SJCRH30 (cell line): ENCODE measurements around the gene TIAM1. TPM values are rescaled to one million over a fixed set of nuclear protein-coding genes. Genes with fewer than 3 reads are reported as not detected.

ENCODE experiments used
- DNase-seq, 2 experiments: peaks; one replicate each; pipeline ENCODE4 v3.0.0-alpha.2; 2015 to 2020
- H3K27ac ChIP-seq: fragments of 250-450 bp; sonication (Bioruptor Pico); 2 replicates; pipeline ENCODE4 v1.5.1; 2020; ENCODE audit warnings: mild to moderate bottlenecking, moderate library complexity
- H3K27me3 ChIP-seq: fragments of 250-450 bp; sonication (Bioruptor Pico); 2 replicates; pipeline ENCODE4 v1.5.1; 2020; ENCODE audit warnings: mild to moderate bottlenecking, moderate library complexity
- H3K36me3 ChIP-seq: fragments of 250-450 bp; sonication (Bioruptor Pico); 2 replicates; pipeline ENCODE4 v1.5.1; 2020; ENCODE audit warnings: mild to moderate bottlenecking, moderate library complexity
- H3K4me1 ChIP-seq: fragments of 250-450 bp; sonication (Bioruptor Pico); 2 replicates; pipeline ENCODE4 v1.5.1; 2020; ENCODE audit warnings: mild to moderate bottlenecking, moderate library complexity
- H3K4me3 ChIP-seq: fragments of 250-450 bp; sonication (Bioruptor Pico); 2 replicates; pipeline ENCODE4 v1.5.1; 2020; ENCODE audit warnings: mild to moderate bottlenecking, moderate library complexity
- H3K9me3 ChIP-seq: fragments of 250-450 bp; sonication (Bioruptor Pico); replicated peaks from 2 replicates; pipeline ENCODE4 v1.5.1; 2020; ENCODE audit warnings: mild to moderate bottlenecking, moderate library complexity
- total RNA-seq: library from RNA; depleted of rRNA; stranded (reverse); fragments of >200 nt; shearing (Covaris generic); gene quantifications from 2 replicates; pipeline ENCODE4 v1.2.3, GENCODE V29; 2014

TIAM1 gene
- total RNA-seq, 1 experiment from 2014 or later: 9.5 TPM

- Histone ChIP-seq H3K4me3 (no peak overlapping the region), H3K4me1 (no peaks in the 10 kb centered on the region), H3K9me3 (no peaks in the 10 kb centered on the region), H3K27ac (no peak overlapping the region), H3K27me3 (peaks cover 3% of the 10 kb centered on the region; the same call in 1 of the 2 replicates), H3K36me3 (no peaks in the 10 kb centered on the region)
- DNase-seq: no peak
Observed at GRCh38 chr21:31367801-31368200, 23.7 kb upstream of the TIAM1 start.

GRCh38 chr21:31366825-31367224 lies 22.8 kb upstream of the TIAM1 start:
- no peak overlapping the region for H3K27ac ChIP-seq
- H3K4me1 ChIP-seq: no peaks in the 10 kb centered on the region
- DNase-seq: no peak
- H3K4me3 ChIP-seq: no peak overlapping the region
- no peaks in the 10 kb centered on the region for H3K9me3 ChIP-seq
- H3K36me3 ChIP-seq: no peaks in the 10 kb centered on the region
- H3K27me3 ChIP-seq: peaks cover 3% of the 10 kb centered on the region; the same call in 1 of the 2 replicates

DNA sequence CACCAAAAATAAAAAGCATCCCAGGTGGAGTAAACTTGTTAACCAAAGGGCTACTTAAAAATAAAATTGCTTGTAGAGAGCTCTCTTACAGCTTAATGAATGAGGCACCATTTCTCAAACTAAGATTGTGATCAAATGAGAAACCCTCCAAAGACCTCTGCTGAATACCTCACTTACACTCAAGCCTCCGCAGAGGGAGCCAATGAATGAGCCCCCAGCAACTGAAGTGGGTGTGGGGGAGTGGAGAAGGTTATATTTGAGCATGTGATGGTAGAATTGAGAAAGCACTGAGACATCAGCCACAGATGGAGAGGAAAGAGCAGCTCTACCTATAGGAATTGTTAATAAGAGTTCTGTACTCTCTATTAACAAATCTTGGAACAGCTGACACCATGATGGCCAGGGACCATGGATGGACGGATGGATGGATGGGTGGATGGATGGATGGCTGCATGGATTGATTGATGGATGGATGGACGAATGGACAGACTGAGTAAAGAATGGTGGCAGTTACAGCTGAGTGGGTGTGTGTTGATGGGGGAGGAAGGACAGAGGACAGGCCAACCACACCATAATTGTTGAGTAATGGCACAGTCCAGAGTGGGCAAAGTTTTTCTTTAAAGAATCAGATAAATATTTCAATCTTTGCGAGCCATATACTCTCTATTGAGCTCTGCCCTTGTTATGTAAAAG lies 20.3 kb upstream of the TIAM1 start:
- peaks cover 3% of the 10 kb centered on the region; the same call in 1 of the 2 replicates for H3K27me3 ChIP-seq
- H3K36me3 ChIP-seq: no peaks in the 10 kb centered on the region
- no peak overlapping the region for H3K27ac ChIP-seq
- no peak for DNase-seq
- no peaks in the 10 kb centered on the region for H3K4me1 ChIP-seq
- H3K9me3 ChIP-seq: no peaks in the 10 kb centered on the region
- H3K4me3 ChIP-seq: no peak overlapping the region

GRCh38 chr21:31363720-31364119 lies 19.7 kb upstream of the TIAM1 start:
- H3K4me1 ChIP-seq: no peaks in the 10 kb centered on the region
- no peak overlapping the region for H3K4me3 ChIP-seq
- H3K36me3 ChIP-seq: no peaks in the 10 kb centered on the region
- no peak for DNase-seq
- no peaks in the 10 kb centered on the region for H3K9me3 ChIP-seq
- no peak overlapping the region for H3K27ac ChIP-seq
- peaks cover 3% of the 10 kb centered on the region; the same call in 1 of the 2 replicates for H3K27me3 ChIP-seq

GRCh38 chr21:31360717-31361116 lies 16.7 kb upstream of the TIAM1 start:
- no peaks in the 10 kb centered on the region for H3K4me1 ChIP-seq
- no peak overlapping the region for H3K4me3 ChIP-seq
- H3K27me3 ChIP-seq: no peaks in the 10 kb centered on the region
- no peaks in the 10 kb centered on the region for H3K36me3 ChIP-seq
- no peaks in the 10 kb centered on the region for H3K9me3 ChIP-seq
- H3K27ac ChIP-seq: no peak overlapping the region
- DNase-seq: no peak

DNA sequence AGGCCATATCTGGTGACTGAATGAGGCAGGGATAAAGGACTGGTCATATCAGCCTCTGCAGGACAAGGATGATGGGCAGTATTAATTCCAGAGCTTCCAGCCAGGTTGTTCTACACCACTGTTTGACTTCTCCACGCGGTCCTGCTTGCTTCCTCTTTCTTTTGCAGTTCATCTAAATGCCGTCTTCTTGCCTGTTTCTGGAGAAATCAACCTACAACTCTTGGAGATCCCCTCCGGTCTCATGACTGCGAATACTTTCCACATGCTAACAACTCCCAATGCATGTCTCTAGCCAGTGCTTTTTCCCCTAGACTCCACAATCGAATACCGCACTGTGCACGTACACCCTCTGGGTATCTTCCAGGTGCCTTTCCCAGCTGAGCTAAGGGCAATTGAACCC lies 14.1 kb upstream of the TIAM1 start:
- no peaks in the 10 kb centered on the region for H3K36me3 ChIP-seq
- no peak overlapping the region for H3K27ac ChIP-seq
- no peak for DNase-seq
- no peak overlapping the region for H3K4me3 ChIP-seq
- no peaks in the 10 kb centered on the region for H3K4me1 ChIP-seq
- 0 out of 2 replicates have a peak, but pooled peaks cover 3% of the 10 kb centered on the region for H3K27me3 ChIP-seq
- H3K9me3 ChIP-seq: no peaks in the 10 kb centered on the region

DNA sequence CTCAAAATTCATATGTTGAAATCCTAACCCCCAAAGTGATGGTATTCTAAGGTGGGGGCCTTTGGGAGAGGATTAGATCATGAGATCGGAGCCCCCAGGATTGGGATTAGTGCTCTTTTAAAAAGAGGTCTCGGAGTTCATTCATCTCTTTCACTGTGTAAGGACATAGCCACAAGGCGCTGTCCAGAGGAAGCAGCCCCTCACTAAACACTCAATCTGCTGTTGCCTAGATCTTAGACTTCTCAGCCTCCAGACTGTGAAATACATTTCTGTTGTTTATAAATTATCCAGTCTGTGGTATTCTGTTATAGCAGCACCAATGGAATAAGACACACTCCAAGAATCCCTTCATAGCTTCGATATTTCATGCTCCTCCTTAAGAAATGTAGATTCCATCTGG lies 12.4 kb upstream of the TIAM1 start:
- H3K4me3 ChIP-seq: no peak overlapping the region
- H3K27ac ChIP-seq: no peak overlapping the region
- no peaks in the 10 kb centered on the region for H3K9me3 ChIP-seq
- no peaks in the 10 kb centered on the region for H3K4me1 ChIP-seq
- no peak for DNase-seq
- H3K36me3 ChIP-seq: no peaks in the 10 kb centered on the region
- 0 out of 2 replicates have a peak, but pooled peaks cover 3% of the 10 kb centered on the region for H3K27me3 ChIP-seq

GRCh38 chr21:31354604-31355443 lies 10.8 kb upstream of the TIAM1 start:
- DNase-seq: no peak
- no peak overlapping the region for H3K4me3 ChIP-seq
- no peaks in the 10 kb centered on the region for H3K36me3 ChIP-seq
- no peaks in the 10 kb centered on the region for H3K9me3 ChIP-seq
- H3K4me1 ChIP-seq: no peaks in the 10 kb centered on the region
- 0 out of 2 replicates have a peak, but pooled peaks cover 3% of the 10 kb centered on the region for H3K27me3 ChIP-seq
- no peak overlapping the region for H3K27ac ChIP-seq

GRCh38 chr21:31354122-31354521 lies 10.1 kb upstream of the TIAM1 start:
- no peak for DNase-seq
- no peak overlapping the region for H3K27ac ChIP-seq
- 0 out of 2 replicates have a peak, but pooled peaks cover 3% of the 10 kb centered on the region for H3K27me3 ChIP-seq
- no peaks in the 10 kb centered on the region for H3K36me3 ChIP-seq
- H3K4me1 ChIP-seq: no peaks in the 10 kb centered on the region
- H3K4me3 ChIP-seq: no peak overlapping the region
- H3K9me3 ChIP-seq: no peaks in the 10 kb centered on the region

DNA sequence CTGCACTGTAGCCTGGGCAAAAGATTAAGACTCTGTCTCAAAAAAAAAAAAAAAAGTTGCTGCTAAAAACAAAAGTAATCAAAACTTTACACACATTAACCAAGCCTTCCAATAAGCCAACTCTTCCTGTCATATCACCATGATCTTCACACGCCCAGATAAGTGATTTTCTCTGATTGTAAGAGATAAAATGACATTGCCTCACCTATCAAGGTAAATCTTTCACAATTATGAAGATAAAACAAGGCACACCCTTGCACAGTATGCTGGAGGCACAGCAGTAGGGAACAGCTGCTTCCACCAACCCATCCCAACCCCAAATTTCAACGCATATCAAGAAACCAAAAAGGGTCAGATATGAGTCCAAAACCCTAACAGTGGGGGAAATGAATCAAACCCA lies 8.8 kb upstream of the TIAM1 start:
- no peaks in the 10 kb centered on the region for H3K36me3 ChIP-seq
- no peak overlapping the region for H3K4me3 ChIP-seq
- no peak for DNase-seq
- no peak overlapping the region for H3K27ac ChIP-seq
- no peaks in the 10 kb centered on the region for H3K9me3 ChIP-seq
- 0 out of 2 replicates have a peak, but pooled peaks cover 3% of the 10 kb centered on the region for H3K27me3 ChIP-seq
- no peaks in the 10 kb centered on the region for H3K4me1 ChIP-seq

DNA sequence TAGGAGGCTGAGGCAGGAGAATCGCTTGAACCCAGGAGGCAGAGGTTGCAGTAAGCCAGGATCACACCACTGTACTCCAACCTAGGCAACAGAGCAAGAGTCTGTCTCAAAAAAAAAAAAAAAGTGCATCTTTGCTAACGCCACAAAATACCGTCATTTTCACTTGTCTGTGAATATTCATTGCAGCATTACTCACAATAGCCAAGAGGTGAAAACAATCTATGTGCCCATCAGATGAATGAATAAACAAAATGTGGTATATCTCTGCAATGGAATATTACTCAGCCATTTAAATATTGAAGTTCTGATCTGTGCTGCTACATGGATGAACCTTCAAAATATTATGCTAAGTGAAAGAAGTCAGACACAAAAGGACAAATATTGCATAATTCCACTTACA lies 7.9 kb upstream of the TIAM1 start:
- Histone ChIP-seq H3K27ac (no peak overlapping the region), H3K4me1 (no peaks in the 10 kb centered on the region), H3K36me3 (no peaks in the 10 kb centered on the region), H3K4me3 (no peak overlapping the region), H3K27me3 (0 out of 2 replicates have a peak, but pooled peaks cover 3% of the 10 kb centered on the region), H3K9me3 (no peaks in the 10 kb centered on the region)
- DNase-seq: no peak

GRCh38 chr21:31351438-31351837 lies 7.4 kb upstream of the TIAM1 start:
- peak; percentile 33 to 44 for DNase-seq
- no peak overlapping the region for H3K27ac ChIP-seq

GRCh38 chr21:31349208-31349607 lies 5.1 kb upstream of the TIAM1 start:
- H3K4me1 ChIP-seq: no peaks in the 10 kb centered on the region
- H3K4me3 ChIP-seq: no peak overlapping the region
- H3K36me3 ChIP-seq: no peaks in the 10 kb centered on the region
- H3K27me3 ChIP-seq: 0 out of 2 replicates have a peak, but pooled peaks cover 3% of the 10 kb centered on the region
- DNase-seq: no peak
- no peaks in the 10 kb centered on the region for H3K9me3 ChIP-seq
- H3K27ac ChIP-seq: no peak overlapping the region

More at GRCh38 chr21:31351438-31351837, 7.4 kb upstream of the TIAM1 start:
- Histone ChIP-seq H3K27me3 (0 out of 2 replicates have a peak, but pooled peaks cover 3% of the 10 kb centered on the region), H3K9me3 (no peaks in the 10 kb centered on the region), H3K4me3 (no peak overlapping the region), H3K36me3 (no peaks in the 10 kb centered on the region), H3K4me1 (no peaks in the 10 kb centered on the region)

DNA sequence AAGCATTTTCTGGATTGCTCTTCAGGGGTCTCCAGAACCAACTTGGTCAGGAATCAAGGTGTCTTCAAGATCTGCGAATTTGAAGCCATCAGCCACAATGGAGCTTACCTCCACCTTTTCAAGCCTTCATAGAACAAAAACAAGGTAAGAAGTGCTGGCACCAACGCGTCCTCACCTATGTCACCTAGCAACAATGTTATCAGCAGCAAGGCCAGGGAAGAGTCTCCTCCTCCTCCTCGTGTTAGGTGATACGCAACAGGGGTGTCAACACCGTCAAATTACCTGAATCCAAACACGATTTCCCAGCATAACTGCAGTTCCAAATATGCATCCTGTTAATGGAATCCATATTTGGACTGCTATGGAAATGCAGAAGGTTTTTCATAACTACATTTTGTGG lies 4.1 kb upstream of the TIAM1 start:
- Histone ChIP-seq H3K9me3 (no peaks in the 10 kb centered on the region), H3K4me1 (no peaks in the 10 kb centered on the region), H3K27ac (no peak overlapping the region), H3K27me3 (no peaks in the 10 kb centered on the region), H3K4me3 (no peak overlapping the region), H3K36me3 (no peaks in the 10 kb centered on the region)
- DNase-seq: no peak

DNA sequence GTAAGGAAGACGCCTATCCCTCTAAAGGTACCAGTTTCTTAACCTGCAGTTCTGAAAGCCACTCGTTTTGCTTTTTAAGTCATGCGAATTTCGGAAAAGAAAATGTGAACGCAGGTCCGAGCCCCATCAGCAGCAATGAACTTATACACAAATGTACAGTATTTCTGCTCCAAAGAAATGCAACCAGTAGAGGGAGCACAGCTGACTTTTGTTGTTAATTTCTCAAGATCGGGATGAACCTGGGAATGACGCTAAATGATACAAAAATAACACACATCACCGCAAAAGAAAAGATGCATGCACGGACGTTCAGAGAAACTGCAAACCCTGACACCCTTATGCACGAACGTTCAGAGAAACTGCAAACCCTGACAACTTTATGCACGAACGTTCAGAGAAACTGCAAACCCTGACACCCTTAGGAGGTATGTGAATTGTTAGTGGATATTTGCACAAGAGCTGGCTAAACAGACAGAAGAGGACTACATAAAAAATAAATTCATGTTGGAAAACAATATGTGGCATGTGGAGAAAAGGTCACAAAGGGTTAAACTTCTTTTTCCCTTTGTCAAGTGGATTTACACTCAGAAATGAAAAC lies 3.5 kb upstream of the TIAM1 start:
- H3K4me3 ChIP-seq: no peak overlapping the region
- H3K27ac ChIP-seq: no peak overlapping the region
- H3K27me3 ChIP-seq: no peaks in the 10 kb centered on the region
- peak in 1 of 2 experiments; percentile 36 for DNase-seq
- H3K36me3 ChIP-seq: no peaks in the 10 kb centered on the region
- H3K4me1 ChIP-seq: no peaks in the 10 kb centered on the region
- no peaks in the 10 kb centered on the region for H3K9me3 ChIP-seq
